Measurements from ENCODE around the gene VSTM2B.

The VSTM2B gene

GRCh38 chr19:29495901-29496441, 29.8 kb upstream of the VSTM2B start:
- DNase-seq (ENCODE audit: low read depth in 3 of 3), result no peak

GRCh38 chr19:29497241-29497640, 28.6 kb upstream of the VSTM2B start:
- DNase-seq (ENCODE audit: low read depth in 3 of 3), result no peak

- no peak for DNase-seq (ENCODE audit: low read depth in 3 of 3)
These were observed 27.9 kb upstream of the VSTM2B start for GRCh38 chr19:29497686-29498436.

GRCh38 chr19:29499261-29499920, 26.4 kb upstream of the VSTM2B start:
- DNase-seq (ENCODE audit: low read depth in 3 of 3), result no peak

GRCh38 chr19:29499921-29500590, 25.7 kb upstream of the VSTM2B start:
- DNase-seq (ENCODE audit: low read depth in 3 of 3), result no peak

- DNase-seq (ENCODE audit: low read depth in 3 of 3), result no peak
These were observed 23.8 kb upstream of the VSTM2B start for GRCh38 chr19:29501816-29502580.

GRCh38 chr19:29502581-29502850, 23.3 kb upstream of the VSTM2B start:
- no peak for DNase-seq (ENCODE audit: low read depth in 3 of 3)

- no peak for DNase-seq (ENCODE audit: low read depth in 3 of 3)
These were observed 22.5 kb upstream of the VSTM2B start for GRCh38 chr19:29503140-29503758.

- no peak for DNase-seq (ENCODE audit: low read depth in 3 of 3)
These were observed 22.0 kb upstream of the VSTM2B start for GRCh38 chr19:29503785-29504184.

DNA sequence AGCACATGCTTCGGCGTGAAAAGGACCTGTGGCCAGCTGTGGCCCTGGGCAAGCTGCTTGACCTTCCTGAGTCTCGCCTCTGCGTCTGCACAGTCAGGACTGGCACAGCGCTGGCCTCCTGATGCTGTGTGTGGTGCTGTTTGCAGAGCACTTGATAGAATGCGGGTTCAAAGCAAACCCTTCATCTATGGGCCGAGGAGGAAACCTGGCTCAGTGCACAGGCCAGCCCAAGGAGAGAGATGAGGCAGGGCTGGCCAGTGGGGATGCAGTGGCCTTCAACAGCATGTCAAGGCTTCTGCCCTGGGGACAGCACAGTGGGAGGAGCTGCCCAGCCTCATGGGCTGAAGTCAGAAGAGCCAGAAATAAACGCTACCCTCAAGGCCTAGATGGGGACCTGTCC, 21.3 kb upstream of the VSTM2B start:
- no peak for DNase-seq (ENCODE audit: low read depth in 3 of 3)

GRCh38 chr19:29505097-29505824, 20.5 kb upstream of the VSTM2B start:
- DNase-seq (ENCODE audit: low read depth in 3 of 3), result no peak

- no peak for DNase-seq (ENCODE audit: low read depth in 3 of 3)
These were observed 19.2 kb upstream of the VSTM2B start for GRCh38 chr19:29506619-29506911.

GRCh38 chr19:29507081-29507860, 18.5 kb upstream of the VSTM2B start:
- no peak for DNase-seq (ENCODE audit: low read depth in 3 of 3)

DNA sequence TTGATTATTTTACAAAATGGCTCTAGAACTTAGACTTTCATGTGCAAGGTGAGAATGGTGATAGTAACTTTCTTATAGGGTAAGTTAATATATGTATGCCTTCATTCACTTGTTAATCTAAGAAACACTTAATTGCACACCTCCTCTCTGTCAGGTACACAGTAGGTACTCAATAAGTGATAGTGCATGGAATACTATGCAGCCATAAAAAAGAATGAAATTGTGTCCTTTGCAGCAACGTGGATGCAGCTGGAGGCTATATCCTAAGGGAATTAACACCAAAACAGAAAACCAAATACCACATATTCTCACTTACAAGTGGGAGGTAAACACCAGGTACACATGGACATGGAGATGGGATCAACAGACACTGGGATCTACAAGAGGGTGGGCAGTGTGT, 17.6 kb upstream of the VSTM2B start:
- no peak for DNase-seq (ENCODE audit: low read depth in 3 of 3)

GRCh38 chr19:29509456-29509855, 16.3 kb upstream of the VSTM2B start:
- no peak for DNase-seq (ENCODE audit: low read depth in 3 of 3)

DNA sequence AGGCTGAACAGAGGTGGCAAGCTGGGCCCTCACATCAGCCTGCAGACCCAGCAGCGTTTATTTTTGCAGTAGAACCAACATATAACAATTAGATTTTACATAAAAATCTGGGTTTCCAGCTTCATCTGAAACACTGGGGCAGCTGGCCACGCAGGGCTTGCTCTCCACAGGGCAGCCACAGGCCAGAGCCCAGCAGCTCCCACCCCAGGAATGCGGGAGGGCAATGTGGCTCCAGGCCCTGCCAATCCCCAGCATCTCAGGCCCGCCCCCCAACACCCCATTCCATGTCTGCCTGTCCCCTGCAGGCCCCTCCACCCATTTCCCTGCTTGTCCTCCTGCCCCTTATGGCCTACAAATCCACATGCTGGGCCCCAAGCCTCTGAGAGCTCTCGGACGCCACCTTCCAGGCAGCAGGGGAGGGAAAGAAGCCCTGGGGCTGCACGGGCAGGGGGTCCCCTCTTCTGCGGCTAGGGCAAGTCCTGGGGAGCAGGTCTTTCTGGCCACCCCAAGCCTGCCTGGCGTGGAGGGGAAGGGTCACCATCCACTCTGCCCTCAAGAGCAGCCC, 15.0 kb upstream of the VSTM2B start:
- DNase-seq (ENCODE audit: low read depth in 3 of 3), result no peak

DNA sequence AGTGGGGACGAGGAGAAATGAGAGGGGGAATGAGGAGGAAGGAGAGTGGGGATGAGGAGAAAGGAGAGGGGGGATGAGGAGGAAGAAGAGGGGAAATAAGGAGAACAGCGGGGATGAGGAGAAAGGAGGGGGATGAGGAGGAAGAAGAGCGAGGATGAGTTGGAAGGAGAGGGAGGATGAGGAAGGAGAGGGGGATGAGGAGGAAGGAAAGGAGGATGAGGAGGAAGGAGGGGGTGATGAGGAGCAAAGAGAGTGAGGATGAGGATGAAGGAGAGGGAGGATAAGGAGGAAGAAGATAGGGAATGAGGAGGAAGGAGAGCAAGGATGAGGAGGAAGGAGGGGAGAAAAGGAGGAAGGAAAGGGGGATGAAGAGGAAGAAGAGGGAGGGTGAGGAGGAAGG, 14.0 kb upstream of the VSTM2B start:
- no peak for DNase-seq (ENCODE audit: low read depth in 3 of 3)

- DNase-seq (ENCODE audit: low read depth in 3 of 3), result no peak
These were observed 13.0 kb upstream of the VSTM2B start for GRCh38 chr19:29512748-29513147.

- DNase-seq (ENCODE audit: low read depth in 3 of 3), result no peak
These were observed 11.1 kb upstream of the VSTM2B start for GRCh38 chr19:29514525-29515232.

- DNase-seq (ENCODE audit: low read depth in 3 of 3), result no peak
These were observed 10.6 kb upstream of the VSTM2B start for GRCh38 chr19:29515233-29515619.
